ENCODE results near the gene ARVCF.

GRCh38 chr22:19966908-19967750 is 49.5 kb downstream of the ARVCF start:
- no peak for TF ChIP-seq POLR2A (IDR thresholded peaks at IDR 0.05)
- no peak for TF ChIP-seq CTCF (IDR thresholded peaks at IDR 0.05)
